ENCODE results near the gene POLR2J3.
"Not testable (repeated sequence)": the region's sequence is repeated elsewhere in the genome, so short reads cannot be mapped to it uniquely, and the experiment has no call there.

POLR2J3 gene

DNA sequence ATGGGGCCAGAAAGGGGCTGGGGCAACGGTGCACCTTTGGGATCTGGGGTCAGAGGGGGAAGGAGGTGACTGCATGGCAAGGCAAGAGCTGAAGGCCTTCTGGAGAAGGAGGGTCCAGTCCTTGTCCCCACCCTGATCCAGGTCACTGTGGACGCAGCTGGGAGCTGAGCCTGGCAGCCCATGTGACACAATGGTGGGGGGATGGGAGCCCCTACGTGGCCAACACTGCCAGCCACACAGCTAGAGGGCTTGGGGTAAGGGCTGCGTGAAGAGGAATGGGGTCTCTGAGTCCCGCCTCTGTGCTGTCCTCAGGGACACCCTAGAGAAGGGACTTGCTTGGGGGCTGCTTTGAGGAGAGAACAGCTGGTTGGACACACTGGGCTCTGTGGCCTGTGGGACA, 9.3 kb upstream of the POLR2J3 start:
- DNase-seq = not testable (repeated sequence)

GRCh38 chr7:102578486-102578885, 6.1 kb upstream of the POLR2J3 start:
- not testable (repeated sequence) for DNase-seq

DNA sequence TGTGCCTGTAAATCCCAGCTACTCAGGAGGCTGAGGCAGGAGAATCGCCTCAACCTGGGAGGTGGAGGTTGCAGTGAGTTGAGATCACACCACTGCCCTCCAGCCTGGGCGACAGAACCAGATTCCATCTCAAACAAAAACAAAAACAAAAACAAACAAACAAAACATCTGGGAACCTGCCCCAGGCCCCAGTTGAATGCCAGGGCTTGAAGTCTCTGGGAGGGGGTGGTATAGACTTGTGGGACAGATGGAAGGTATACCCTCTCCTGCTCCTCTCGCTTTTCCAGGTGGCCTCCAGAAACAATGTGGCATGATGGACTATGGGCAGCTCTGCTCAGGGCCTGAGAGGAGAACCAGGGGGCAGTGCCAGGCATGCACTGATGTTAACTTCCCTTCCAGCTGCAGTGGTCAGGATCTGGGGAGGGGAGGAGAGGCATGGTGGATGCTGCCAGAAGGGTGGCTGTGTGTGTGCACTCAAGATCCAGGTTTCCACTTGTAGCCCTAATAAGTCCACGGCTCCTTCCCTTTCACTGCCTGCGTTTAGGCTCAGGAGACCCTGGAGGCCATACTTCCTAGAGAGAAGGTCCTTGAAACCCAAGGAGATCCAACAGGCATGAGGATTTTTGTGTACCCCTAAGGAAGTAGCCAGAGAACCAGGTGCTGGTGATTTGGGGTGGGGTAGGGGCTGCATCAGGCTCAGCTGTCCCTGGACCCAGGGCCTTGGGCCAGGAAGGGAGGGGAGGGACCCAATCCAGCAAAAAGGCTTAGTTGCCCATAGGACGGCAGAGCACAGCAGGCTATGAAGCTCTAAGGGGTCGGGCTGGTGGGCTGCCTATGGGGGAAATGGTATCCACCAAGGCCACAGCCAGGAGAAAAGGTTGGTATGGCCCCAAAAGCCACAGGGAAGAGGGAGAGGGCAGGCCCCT, 5.2 kb upstream of the POLR2J3 start:
- DNase-seq = not testable (repeated sequence)

GRCh38 chr7:102576363-102576762, 4.0 kb upstream of the POLR2J3 start:
- DNase-seq = not testable (repeated sequence)

GRCh38 chr7:102574607-102575006, 2.2 kb upstream of the POLR2J3 start:
- DNase-seq = not testable (repeated sequence)

- DNase-seq = not testable (repeated sequence)
Measured at GRCh38 chr7:102568620-102569019, 3.8 kb downstream of the POLR2J3 start.

DNA sequence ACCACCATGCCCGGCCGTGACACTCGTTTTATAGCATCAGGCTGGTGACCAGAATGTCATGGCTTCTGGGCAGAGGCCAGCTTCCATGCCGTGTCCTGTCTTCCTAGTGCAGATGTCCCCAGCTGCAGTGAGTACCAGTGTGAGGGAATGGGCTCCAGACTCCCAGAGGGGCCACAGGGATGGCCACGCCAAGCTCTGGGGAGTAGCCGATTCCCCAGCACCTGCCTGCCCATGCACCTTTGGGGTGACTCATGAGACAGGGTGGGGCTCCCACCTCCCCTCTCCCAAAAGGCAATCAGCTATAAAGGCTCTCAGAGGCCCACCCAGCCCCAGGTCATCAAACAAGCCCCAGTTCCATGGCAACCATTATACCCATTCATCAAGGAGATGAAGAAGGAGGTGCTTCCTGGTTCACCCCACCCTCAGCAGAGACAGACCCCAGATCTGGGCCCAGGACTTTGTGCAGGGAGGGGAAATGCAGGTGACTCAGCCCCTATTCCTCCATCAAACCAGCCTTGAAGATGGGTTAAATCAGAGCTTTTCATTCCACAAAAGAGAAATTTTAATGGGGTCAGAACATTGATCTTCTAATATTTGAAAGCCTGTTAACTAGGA, 21.5 kb downstream of the POLR2J3 start, which contains the start of gene SPDYE2:
TSS of gene SPDYE2 (plus strand) at position 419 of the 615 bp plus-strand sequence. CDS start 2,030 bp downstream, outside the sequence.
- not testable (repeated sequence) for DNase-seq

GRCh38 chr7:102546353-102546752, 26.0 kb downstream of the POLR2J3 start:
- DNase-seq = not testable (repeated sequence)

- not testable (repeated sequence) for DNase-seq
Measured at GRCh38 chr7:102545288-102545687, 27.1 kb downstream of the POLR2J3 start.

- not testable (repeated sequence) for DNase-seq
Measured at GRCh38 chr7:102544372-102544771, 28.0 kb downstream of the POLR2J3 start.

DNA sequence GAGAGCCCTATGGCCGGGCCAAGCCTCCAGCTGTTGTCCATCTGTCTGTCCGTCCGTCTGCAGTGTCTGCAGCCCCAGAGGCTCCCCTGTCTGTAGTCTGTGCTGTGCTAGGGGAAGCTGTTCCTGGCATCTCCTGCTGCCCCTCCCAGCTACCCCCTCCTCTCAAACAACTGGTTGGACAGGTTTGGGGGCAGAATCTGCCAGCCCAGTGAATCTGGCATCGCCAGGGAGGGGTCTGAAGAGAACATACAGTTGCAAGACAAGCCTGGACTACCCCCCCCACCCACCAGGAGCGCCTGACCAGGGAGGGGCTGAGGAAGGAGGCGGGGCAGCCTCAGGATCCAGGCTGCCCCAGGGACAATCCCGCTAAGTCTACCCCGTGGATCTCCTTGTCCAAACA, 28.8 kb downstream of the POLR2J3 start, which contains the start of gene UPK3BL2:
TSS of gene UPK3BL2 (minus strand) at position 101 of the 400 bp plus-strand sequence. CDS start at position 41, 60 bp downstream.
- not testable (repeated sequence) for DNase-seq

DNA sequence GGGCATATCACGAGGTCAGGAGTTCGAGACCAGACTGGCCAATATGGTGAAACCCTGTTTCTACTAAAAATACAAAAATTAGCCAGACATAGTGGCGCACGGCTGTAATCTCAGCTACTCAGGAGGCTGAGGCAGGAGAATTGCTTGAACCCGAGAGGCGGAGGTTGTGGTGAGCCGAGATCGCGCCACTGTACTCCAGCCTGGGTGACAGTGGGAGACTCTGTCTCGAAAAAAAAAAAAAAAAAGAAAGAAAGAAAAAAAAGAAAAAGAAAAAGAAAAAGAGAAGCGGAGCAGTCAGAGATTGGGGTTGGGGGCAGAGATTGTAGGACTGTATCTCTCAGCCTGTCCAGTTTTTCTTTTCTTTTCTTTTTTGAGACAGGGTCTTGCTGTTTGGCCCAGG, 29.6 kb downstream of the POLR2J3 start:
- not testable (repeated sequence) for DNase-seq

GRCh38 chr7:102542083-102542482, 30.3 kb downstream of the POLR2J3 start:
- DNase-seq = not testable (repeated sequence)

GRCh38 chr7:102540604-102541003, 31.8 kb downstream of the POLR2J3 start:
- not testable (repeated sequence) for DNase-seq

GRCh38 chr7:102535062-102535615, 37.2 kb downstream of the POLR2J3 start:
- not testable (repeated sequence) for DNase-seq

DNA sequence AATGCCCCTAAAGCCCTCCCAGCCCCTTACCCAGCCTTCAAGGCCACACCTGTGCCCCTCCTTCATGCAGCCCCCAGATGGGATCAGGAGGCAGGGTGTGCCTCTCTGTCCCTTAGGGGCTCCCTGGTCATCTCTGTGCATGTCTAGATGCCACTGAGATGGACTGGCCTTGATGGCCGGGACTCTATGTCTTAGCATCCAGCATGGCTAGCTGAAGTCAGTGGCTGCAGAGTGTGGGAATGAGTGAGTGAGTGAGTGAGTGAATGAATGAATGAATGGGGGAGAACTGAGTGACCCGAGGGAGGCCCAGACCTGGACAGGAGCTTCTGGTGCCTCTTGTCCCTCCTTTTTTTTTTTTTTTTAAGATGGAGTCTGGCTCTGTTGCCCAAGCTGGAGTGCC, 40.3 kb downstream of the POLR2J3 start:
- DNase-seq = not testable (repeated sequence)

DNA sequence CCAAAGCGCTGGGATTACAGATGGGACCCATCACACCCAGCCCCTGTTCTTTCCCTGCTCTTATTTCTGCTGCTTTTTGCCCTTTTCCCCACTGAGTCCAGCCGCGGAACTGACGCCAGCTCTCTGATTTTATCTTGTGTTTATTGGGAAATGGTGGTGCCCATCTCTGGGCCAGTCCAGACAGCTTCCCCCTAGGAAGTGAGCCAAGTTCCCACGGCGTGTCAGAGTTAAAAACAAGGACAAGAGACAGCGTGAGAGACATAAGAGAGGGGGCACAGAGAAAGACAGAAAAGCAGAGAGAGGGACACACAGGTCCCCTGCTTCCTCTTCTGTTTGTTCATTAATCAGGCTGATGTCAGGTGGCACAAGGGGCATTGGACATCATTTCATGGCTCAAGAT, 40.8 kb downstream of the POLR2J3 start:
- DNase-seq = not testable (repeated sequence)

- DNase-seq = not testable (repeated sequence)
Measured at GRCh38 chr7:102527822-102528793, 44.3 kb downstream of the POLR2J3 start.

DNA sequence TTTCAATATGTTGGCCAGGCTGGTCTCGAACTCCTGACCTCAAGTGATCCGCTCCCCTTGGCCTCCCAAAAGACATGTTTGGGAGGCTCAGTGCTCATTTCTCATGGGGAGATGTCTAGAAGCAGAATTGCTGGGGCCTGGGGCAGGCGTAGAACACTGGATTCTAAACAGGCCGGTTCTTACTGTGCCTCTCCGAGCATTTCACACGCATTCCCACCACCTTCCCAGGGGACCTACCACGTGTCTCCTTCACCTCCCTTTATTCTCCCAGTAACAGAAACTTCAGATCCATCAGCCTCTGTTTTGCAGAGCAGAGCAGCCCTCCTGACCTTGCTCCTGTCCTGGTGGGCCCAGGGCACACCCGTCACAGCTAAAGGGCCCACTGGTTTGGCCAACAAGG, 45.2 kb downstream of the POLR2J3 start:
- not testable (repeated sequence) for DNase-seq

- not testable (repeated sequence) for DNase-seq
Measured at GRCh38 chr7:102524803-102525202, 47.6 kb downstream of the POLR2J3 start.

- DNase-seq = not testable (repeated sequence)
Measured at GRCh38 chr7:102520797-102521196, 51.6 kb downstream of the POLR2J3 start.
